CD8-positive, alpha-beta memory T cell (primary cell): ENCODE data around the gene TGIF1. TPM values are rescaled to one million over a fixed set of nuclear protein-coding genes. Genes with fewer than 3 reads are reported as not detected.

Experiments used
- CTCF ChIA-PET: fragments of 350-600 bp; sonication (Branson Sonifier 250); formaldehyde crosslinking; loops from one replicate; lab custom pipeline; 2021; ENCODE audit warnings: antibody characterized with exemption; lab: Charles Lee
- POLR2A ChIA-PET: fragments of 350-600 bp; sonication (Branson Sonifier 250); formaldehyde crosslinking; loops from one replicate; lab custom pipeline; 2021; ENCODE audit warnings: antibody characterized with exemption; lab: Charles Lee
- DNase-seq, 5 donors: peaks; one replicate each; pipeline versions ENCODE4 v3.0.0 to v3.0.0-alpha.2; 2020 to 2022; ENCODE audit warnings: mixed read lengths in 1 of 5
- H3K27ac ChIP-seq: one replicate; pipeline ENCODE4 v1.7.0; 2013; ENCODE audit warnings: low read depth, mild to moderate bottlenecking, low read length, moderate library complexity
- H3K27me3 ChIP-seq: 2 replicates; pipeline ENCODE4 v1.7.0; 2013; ENCODE audit warnings: low read length, mild to moderate bottlenecking; ENCODE audit not compliant: insufficient read depth, poor library complexity, severe bottlenecking
- H3K36me3 ChIP-seq: 2 replicates; pipeline ENCODE4 v1.7.0; 2013; ENCODE audit warnings: mild to moderate bottlenecking, low read length, moderate library complexity; ENCODE audit not compliant: insufficient read depth
- H3K4me1 ChIP-seq: 2 replicates; pipeline ENCODE4 v1.7.0; 2013; ENCODE audit warnings: mild to moderate bottlenecking, low read length, moderate library complexity; ENCODE audit not compliant: insufficient read depth
- H3K4me3 ChIP-seq: 2 replicates; pipeline ENCODE4 v1.7.0; 2013; ENCODE audit warnings: mild to moderate bottlenecking, low read length
- H3K9me3 ChIP-seq: 2 replicates; pipeline ENCODE4 v1.7.0; 2013; ENCODE audit warnings: mild to moderate bottlenecking, low read length
- H3K27ac Mint-ChIP-seq, 8 donors: one replicate each; pipeline ENCODE4 v1.8.0; 2020 to 2021; ENCODE audit warnings: mixed read lengths in 8 of 8, mild to moderate bottlenecking in 6 of 8, inconsistent platforms in 3 of 8, moderate library complexity in 3 of 8
- H3K27me3 Mint-ChIP-seq, 2 donors: one replicate each; pipeline ENCODE4 v1.8.0; 2020 to 2021; ENCODE audit warnings: mixed read lengths in 2 of 2, mild to moderate bottlenecking in 1 of 2, moderate library complexity in 1 of 2
- H3K36me3 Mint-ChIP-seq, 3 donors: one replicate each; pipeline ENCODE4 v1.8.0; 2020 to 2021; ENCODE audit warnings: mixed read lengths in 3 of 3, inconsistent platforms in 1 of 3, mild to moderate bottlenecking in 1 of 3
- H3K4me1 Mint-ChIP-seq, 3 donors: one replicate each; pipeline ENCODE4 v1.8.0; 2020 to 2021; ENCODE audit warnings: mixed read lengths in 3 of 3, inconsistent platforms in 1 of 3, mild to moderate bottlenecking in 1 of 3
- H3K4me3 Mint-ChIP-seq, 7 donors: one replicate each; pipeline ENCODE4 v1.8.0; 2020 to 2021; ENCODE audit warnings: mixed read lengths in 7 of 7, mild to moderate bottlenecking in 6 of 7, moderate library complexity in 4 of 7, inconsistent platforms in 2 of 7
- H3K9me3 Mint-ChIP-seq, 5 donors: one replicate each; pipeline ENCODE4 v1.8.0; 2020 to 2022; ENCODE audit warnings: mixed read lengths in 5 of 5, mild to moderate bottlenecking in 3 of 5, moderate library complexity in 2 of 5, inconsistent platforms in 1 of 5
- polyA plus RNA-seq: library from polyadenylated mRNA; unstranded; fragments of 300-500 nt; fragmentation: Illumina TruSeq; gene quantifications from one replicate; pipeline ENCODE4 v1.2.3, GENCODE V29; 2021
- total RNA-seq, 2 experiments: library from RNA; stranded (reverse); gene quantifications; one replicate each; pipeline ENCODE4 v1.2.3, GENCODE V29; 2021

Gene TGIF1
- total and polyA plus RNA-seq, 3 experiments from 2014 or later: 36.9 to 77.0 (median 38.3) TPM

- DNase-seq: peak; percentile 75 to 92 (median 87)
- Histone ChIP-seq H3K36me3 (no peaks in the 10 kb centered on the region), H3K27ac (peak overlapping the region; percentile 94), H3K4me3 (peak overlapping the region; percentile 96), H3K27me3 (no peaks in the 10 kb centered on the region), H3K9me3 (no peaks in the 10 kb centered on the region), H3K4me1 (peaks cover 23% of the 10 kb centered on the region)
- ChIA-PET POLR2A (interaction anchor here (0.5 to 3.7 kb wide), 11 partner anchors 10 to 201 kb away, joined by 3 to 53 read pairs (median 7); partner anchors contain the start of genes MYL12A and MYL12B), CTCF (interaction anchor here (1.0 to 3.2 kb wide), 5 partner anchors 10 to 140 kb away, joined by 3 to 22 read pairs (median 4); no protein-coding TSS in a partner anchor)
- Mint-ChIP-seq H3K27me3 (peaks cover 0 to 19% of the 10 kb centered on the region in 2 donors), H3K36me3 (peaks cover 0 to 46% (median 0%) of the 10 kb centered on the region in 3 donors), H3K4me1 (peaks cover 28 to 40% (median 37%) of the 10 kb centered on the region in 3 donors), H3K9me3 (no peaks in the 10 kb centered on the region), H3K4me3 (peak overlapping the region; percentile 85 to 98 (median 96)), H3K27ac (peak overlapping the region; percentile 93 to 100 (median 100))
Measured at GRCh38 chr18:3448838-3449511, 997 bp upstream of the TGIF1 start.

DNA sequence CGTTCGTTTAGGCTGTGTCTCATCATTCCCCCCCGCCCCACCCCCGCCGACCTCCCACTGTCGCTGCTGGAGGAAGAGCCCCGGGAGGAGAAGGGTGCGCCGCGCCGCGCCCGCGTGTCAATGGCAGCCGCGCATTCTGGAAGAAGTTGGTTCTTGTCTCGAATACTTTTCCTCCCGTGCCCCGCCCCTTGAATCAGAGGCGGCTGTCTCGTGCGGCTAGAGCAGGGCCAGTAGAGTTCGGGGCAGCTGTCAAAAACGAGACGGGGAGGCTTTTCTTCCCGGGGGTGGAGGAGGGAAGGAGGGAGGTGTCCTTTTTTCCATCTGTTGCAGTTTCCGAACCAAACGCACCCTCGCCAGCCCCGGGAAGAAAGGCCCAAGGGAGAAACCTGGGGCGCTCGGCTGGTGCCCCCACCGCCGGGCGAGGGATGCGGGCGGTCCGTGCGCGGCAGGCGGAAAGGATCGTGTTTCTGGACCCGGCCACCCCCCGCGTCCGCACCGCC, 410 bp upstream of the TGIF1 start:
- H3K4me3 ChIP-seq: peak overlapping the region; percentile 56
- H3K4me1 Mint-ChIP-seq: peaks cover 31 to 46% (median 41%) of the 10 kb centered on the region in 3 donors

DNA sequence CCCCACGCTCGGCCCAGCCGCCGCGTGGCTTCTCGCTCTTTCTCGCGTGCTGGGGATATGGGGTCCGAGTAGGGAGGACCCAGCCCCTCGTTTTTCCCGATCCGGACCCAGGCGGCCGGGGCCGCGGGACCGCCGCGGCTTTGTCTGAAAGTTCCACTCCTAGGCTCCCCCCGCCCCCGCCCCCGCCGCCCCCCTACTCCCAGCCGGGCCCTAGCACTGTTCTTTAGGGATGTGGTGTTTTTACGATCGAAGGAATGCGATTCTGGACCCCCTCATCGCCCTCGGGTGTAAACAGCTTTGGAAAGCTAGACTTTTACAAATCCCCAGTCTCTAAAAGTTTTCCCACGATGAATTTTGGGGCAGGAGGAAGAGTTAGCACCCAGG, 819 bp downstream of the TGIF1 start:
- ChIA-PET CTCF (interaction anchor here (0.8 to 10.0 kb wide), 3 partner anchors 23 to 144 kb away, joined by 3 to 100 read pairs (median 3); no protein-coding TSS in a partner anchor), POLR2A (interaction anchor here (0.7 to 2.8 kb wide), 5 partner anchors 11 to 190 kb away, joined by 3 to 27 read pairs (median 5); no protein-coding TSS in a partner anchor)
- Mint-ChIP-seq H3K36me3 (peaks cover 0 to 47% (median 0%) of the 10 kb centered on the region in 3 donors), H3K4me1 (peaks cover 42 to 58% (median 54%) of the 10 kb centered on the region in 3 donors), H3K27ac (peak overlapping the region; percentile 96 to 100 (median 98)), H3K9me3 (no peaks in the 10 kb centered on the region), H3K27me3 (peaks cover 0 to 19% of the 10 kb centered on the region in 2 donors), H3K4me3 (peak overlapping the region; percentile 85 to 99 (median 97))
- Histone ChIP-seq H3K4me1 (peaks cover 23% of the 10 kb centered on the region), H3K9me3 (no peaks in the 10 kb centered on the region), H3K4me3 (peak overlapping the region; percentile 81), H3K27ac (peak overlapping the region; percentile 94), H3K36me3 (no peaks in the 10 kb centered on the region), H3K27me3 (no peaks in the 10 kb centered on the region)
- DNase-seq: no peak

More for the DNA sequence above, 410 bp upstream of the TGIF1 start:
- H3K27me3 ChIP-seq: no peaks in the 10 kb centered on the region
- DNase-seq: peak in 2 of 5 donors; percentile 22 to 79
- no peaks in the 10 kb centered on the region for H3K9me3 ChIP-seq
- Mint-ChIP-seq H3K36me3 (peaks cover 0 to 47% (median 0%) of the 10 kb centered on the region in 3 donors), H3K27me3 (peaks cover 0 to 19% of the 10 kb centered on the region in 2 donors), H3K4me3 (peak overlapping the region; percentile 85 to 98 (median 96)), H3K9me3 (no peaks in the 10 kb centered on the region), H3K27ac (peak overlapping the region; percentile 93 to 100 (median 100))
- peak overlapping the region; percentile 94 for H3K27ac ChIP-seq
- peaks cover 23% of the 10 kb centered on the region for H3K4me1 ChIP-seq
- ChIA-PET CTCF (interaction anchor here (1.0 to 3.2 kb wide), 3 partner anchors 9 to 136 kb away, joined by 3 to 22 read pairs (median 6); no protein-coding TSS in a partner anchor), POLR2A (interaction anchor here (0.5 to 3.7 kb wide), 8 partner anchors 9 to 201 kb away, joined by 3 to 53 read pairs (median 10); partner anchors contain the start of gene MYL12A)
- H3K36me3 ChIP-seq: no peaks in the 10 kb centered on the region

- no peaks in the 10 kb centered on the region for H3K27me3 ChIP-seq
- Mint-ChIP-seq H3K4me1 (peaks cover 47 to 64% (median 59%) of the 10 kb centered on the region in 3 donors), H3K36me3 (peaks cover 0 to 53% (median 2%) of the 10 kb centered on the region in 3 donors), H3K9me3 (no peaks in the 10 kb centered on the region), H3K4me3 (peak overlapping the region; percentile 85 to 99 (median 97)), H3K27me3 (peaks cover 0 to 19% of the 10 kb centered on the region in 2 donors), H3K27ac (peak overlapping the region; percentile 96 to 100 (median 98))
- ChIA-PET POLR2A (interaction anchor here (0.7 to 2.8 kb wide), 8 partner anchors 10 to 190 kb away, joined by 3 to 27 read pairs (median 4); no protein-coding TSS in a partner anchor), CTCF (interaction anchor here (0.7 to 10.0 kb wide), 8 partner anchors 10 to 214 kb away, joined by 3 to 100 read pairs (median 10); no protein-coding TSS in a partner anchor)
- H3K4me1 ChIP-seq: peaks cover 23% of the 10 kb centered on the region
- H3K9me3 ChIP-seq: no peaks in the 10 kb centered on the region
- H3K27ac ChIP-seq: peak overlapping the region; percentile 94
- DNase-seq: peak; percentile 78 to 92 (median 81)
- H3K36me3 ChIP-seq: peaks cover 4% of the 10 kb centered on the region
- peak overlapping the region; percentile 81 for H3K4me3 ChIP-seq
Measured at GRCh38 chr18:3451183-3451988, 1.4 kb downstream of the TGIF1 start.

DNA sequence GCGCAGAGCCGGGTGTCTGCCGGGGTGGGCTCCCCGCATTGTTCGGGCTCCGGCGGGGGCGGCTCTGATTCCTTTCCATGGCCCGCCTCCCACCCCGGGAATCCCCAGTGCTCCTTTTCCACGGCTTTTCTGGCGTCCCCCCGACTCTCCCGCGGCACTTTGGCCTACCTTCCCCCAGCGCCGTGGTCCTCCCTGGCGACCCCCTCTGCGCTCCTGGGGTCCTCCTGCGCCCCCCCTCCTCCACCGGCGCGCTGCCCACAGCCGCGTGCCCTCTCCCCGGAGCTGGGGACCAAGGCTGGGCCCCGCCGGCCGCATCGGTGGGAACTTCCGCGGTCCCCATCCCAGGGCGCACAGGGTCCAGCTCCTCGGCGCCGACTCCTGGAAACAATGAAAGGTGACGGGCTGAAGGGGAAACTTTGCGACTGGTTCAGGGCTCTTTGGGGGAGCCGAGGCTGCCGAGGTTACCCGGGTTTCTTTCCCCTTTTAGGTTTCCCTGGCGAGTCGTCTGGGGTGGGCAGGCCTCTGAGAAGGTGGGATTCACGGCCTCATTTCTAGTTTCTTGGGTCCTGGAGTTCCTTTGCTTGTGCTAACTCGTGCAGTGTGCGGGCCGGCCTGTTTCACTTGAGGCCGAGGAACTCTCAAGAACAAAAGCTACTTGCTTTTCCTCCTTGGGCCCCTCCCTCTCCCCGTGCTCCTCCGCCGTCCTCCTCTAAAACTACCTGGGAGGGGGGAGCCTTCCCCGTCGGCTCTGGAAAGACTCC, 2.2 kb downstream of the TGIF1 start:
- Histone ChIP-seq H3K36me3 (peaks cover 11% of the 10 kb centered on the region), H3K4me3 (peak overlapping the region; percentile 81), H3K9me3 (no peaks in the 10 kb centered on the region), H3K4me1 (peaks cover 20% of the 10 kb centered on the region), H3K27ac (peak overlapping the region; percentile 94), H3K27me3 (no peaks in the 10 kb centered on the region)
- ChIA-PET CTCF (interaction anchor here (0.7 to 10.0 kb wide), 11 partner anchors 9 to 214 kb away, joined by 3 to 100 read pairs (median 14); no protein-coding TSS in a partner anchor), POLR2A (interaction anchor here (0.8 to 2.8 kb wide), 9 partner anchors 10 to 205 kb away, joined by 3 to 27 read pairs (median 4); partner anchors contain the start of gene MYL12A)
- Mint-ChIP-seq H3K36me3 (peaks cover 1 to 61% (median 7%) of the 10 kb centered on the region in 3 donors), H3K4me1 (peaks cover 55 to 67% (median 59%) of the 10 kb centered on the region in 3 donors), H3K27ac (peak overlapping the region; percentile 96 to 100 (median 99)), H3K27me3 (peaks cover 0 to 19% of the 10 kb centered on the region in 2 donors), H3K4me3 (peak overlapping the region; percentile 85 to 99 (median 97)), H3K9me3 (no peaks in the 10 kb centered on the region)
- peak in 4 of 5 donors; percentile 28 to 58 (median 34) for DNase-seq

- peaks cover 56 to 68% (median 59%) of the 10 kb centered on the region in 3 donors for H3K4me1 Mint-ChIP-seq
- H3K27ac Mint-ChIP-seq: peak overlapping the region; percentile 92 to 100 (median 98)
Measured at GRCh38 chr18:3452750-3453539, 3.0 kb downstream of the TGIF1 start.

More at GRCh38 chr18:3452750-3453539, 3.0 kb downstream of the TGIF1 start:
- DNase-seq: peak in 1 of 5 donors; percentile 11
- POLR2A ChIA-PET: interaction anchor here (0.7 to 2.8 kb wide), 9 partner anchors 9 to 206 kb away, joined by 3 to 27 read pairs (median 5); partner anchors contain the start of gene MYL12A
- Mint-ChIP-seq H3K9me3 (no peaks in the 10 kb centered on the region), H3K4me3 (peak overlapping the region; percentile 85 to 99 (median 97)), H3K36me3 (peaks cover 8 to 63% (median 13%) of the 10 kb centered on the region in 3 donors), H3K27me3 (peaks cover 0 to 16% of the 10 kb centered on the region in 2 donors)
- Histone ChIP-seq H3K9me3 (no peaks in the 10 kb centered on the region), H3K36me3 (peaks cover 17% of the 10 kb centered on the region), H3K27ac (peak overlapping the region; percentile 94), H3K4me3 (peak overlapping the region; percentile 81), H3K27me3 (no peaks in the 10 kb centered on the region), H3K4me1 (peaks cover 13% of the 10 kb centered on the region)
- CTCF ChIA-PET: interaction anchor here (0.9 to 10.0 kb wide), 16 partner anchors 9 to 213 kb away, joined by 3 to 100 read pairs (median 8); no protein-coding TSS in a partner anchor
